HG03066 (cell line): ENCODE data around the gene LTBP1.

ENCODE experiments used
- ATAC-seq: cut with Tn5 transposase; IDR thresholded peaks from one replicate; pipeline ENCODE4 v1.9.1; 2021; ENCODE audit warnings: low read depth; ENCODE audit not compliant: unreplicated experiment

Gene LTBP1

DNA sequence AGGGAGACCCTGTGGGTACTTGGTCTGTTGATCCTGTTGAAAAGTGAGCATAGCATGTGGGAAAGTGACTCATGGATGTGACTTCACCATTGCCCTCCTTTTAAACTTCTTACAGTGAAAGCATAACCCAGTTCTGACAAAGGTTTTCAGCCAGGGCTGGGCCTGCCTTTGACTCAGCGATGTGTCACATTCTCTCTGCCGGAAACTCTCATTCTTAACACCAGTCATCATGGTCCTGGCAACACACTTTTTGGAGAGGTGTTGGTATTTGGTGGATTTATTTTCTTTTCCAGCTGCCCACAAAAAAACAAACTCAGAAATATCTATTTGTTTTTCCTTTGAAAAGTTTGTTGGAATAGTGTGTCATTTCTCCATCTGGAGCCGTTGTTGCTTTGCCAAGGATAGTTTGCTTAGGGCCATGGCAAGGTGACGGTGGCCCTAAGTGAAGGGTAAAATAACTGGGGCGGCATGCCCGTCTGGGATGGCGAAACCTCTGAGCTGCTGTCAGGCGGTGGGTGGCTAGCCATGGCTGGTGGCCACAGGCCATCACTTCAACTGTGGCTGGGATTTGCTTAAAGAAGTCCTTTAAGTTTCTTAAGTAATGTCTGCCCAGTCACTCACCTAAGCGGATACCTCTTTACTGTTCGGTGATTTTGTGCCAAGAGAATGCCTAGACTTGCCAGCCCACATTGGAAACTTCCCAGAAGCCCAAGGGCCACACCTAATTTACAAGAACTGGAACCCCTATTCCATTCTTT lies 123.3 kb downstream of the LTBP1 start:
- no peak for ATAC-seq

DNA sequence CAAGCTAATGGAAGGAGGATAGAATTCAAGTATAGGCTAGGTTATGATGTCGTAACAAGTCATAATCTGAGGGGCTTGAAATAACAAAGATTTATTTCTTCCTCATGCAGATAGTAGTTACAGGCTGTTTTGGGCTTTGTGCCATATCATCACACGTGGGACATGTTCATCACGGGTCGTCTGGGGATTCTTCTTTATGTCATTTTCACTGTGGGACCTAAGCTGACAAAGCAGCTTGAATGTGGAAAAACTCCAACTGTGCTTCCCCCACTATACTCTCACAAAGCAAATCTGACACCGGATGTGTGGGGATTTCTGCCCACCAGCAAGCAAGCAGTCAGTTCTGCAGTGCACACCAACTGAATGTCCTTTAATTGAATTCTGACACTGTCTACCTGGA lies 124.8 kb downstream of the LTBP1 start:
- no peak for ATAC-seq

DNA sequence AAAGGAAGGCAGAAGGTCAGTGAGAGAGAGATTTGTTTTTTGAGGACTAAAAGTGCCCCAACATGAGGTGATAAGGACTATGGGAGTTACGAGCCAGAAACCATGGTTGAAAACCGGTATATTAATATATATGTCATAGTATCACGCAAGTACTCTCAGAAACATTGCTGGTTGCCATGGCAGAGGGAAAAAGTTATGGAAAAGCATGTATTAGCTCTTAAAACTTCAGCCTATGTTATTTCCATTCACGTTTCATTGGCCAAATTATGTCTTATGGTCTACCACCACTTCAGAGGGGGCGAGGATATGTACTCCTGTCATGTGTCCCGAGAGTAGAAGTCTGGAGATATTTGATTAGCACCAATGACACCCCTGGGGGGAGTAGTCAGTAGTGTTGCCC lies 125.9 kb downstream of the LTBP1 start:
- no peak for ATAC-seq

DNA sequence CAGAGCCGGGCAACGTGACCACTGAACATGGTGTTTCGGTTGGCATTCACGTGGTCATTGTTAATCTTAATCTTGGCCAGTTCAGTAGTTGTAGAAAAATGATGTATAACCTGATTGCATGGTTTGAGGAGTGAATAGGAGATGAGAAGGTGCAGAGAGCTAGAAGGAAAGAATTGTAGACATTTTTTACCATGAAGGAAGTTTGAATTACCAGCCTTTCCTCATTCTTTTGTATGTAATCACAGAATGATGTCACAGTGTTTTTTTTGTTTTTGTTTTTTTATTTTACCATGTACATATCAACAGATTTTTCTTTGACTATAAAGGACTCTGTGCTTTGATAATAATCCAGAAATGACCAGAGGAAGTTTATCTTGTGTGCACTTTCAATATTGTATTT lies 126.3 kb downstream of the LTBP1 start:
- ATAC-seq = no peak

DNA sequence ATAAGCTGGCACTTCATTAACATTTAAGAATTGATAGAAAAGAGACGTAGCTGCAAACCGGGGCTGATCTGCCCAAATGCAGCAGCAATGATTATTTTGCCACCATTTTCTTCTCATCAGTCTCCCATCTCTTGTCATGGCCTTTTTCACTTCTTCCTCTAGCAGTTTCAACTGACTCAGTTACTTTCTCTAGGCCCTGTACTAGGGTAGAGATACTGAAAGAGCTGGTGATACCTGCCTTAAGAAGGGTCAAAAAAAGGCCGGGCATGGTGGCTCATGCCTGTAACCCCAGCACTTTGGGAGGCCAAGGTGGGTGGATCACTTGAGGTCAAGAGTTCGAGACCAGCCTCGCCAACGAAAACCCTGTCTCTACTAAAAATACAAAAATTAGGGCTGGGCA lies 127.4 kb downstream of the LTBP1 start:
- ATAC-seq = no peak

DNA sequence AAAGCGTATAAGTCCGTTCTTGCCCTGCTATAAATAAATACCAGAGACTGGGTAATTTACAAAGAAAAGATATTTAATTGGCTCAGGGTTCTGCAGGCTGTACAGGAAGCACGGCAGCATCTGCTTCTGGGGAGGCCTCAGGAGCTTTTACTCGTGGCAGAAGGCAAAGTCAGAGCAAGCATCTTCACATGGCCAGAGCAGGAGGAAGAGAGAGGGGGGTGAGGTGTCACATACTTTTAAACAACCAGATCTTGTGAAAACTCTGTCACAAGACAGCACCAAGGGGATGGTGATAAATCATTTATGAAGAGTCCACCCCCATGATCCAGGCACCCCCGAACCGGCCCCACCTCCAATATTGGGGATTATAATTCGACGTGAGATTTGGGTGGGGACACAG lies 130.6 kb downstream of the LTBP1 start:
- ATAC-seq = no peak

DNA sequence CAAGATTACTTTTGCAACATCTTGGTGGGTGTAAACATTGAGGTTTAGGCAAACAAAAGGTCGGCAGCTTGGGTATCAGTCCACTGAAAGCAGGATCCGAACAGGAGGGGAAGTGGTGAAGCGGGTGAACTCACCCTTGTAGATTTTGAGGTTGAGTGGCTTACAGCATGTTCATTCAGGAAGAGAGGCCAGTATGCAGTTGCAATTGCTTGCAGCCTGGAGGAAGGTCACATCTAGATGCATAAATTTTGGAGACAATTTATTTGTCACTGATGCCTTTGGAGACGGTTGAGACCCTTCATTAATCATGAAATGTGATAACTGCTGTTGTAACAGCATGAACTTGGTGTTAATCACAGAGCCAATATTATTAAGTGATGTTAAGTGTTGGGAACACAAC lies 131.1 kb downstream of the LTBP1 start:
- no peak for ATAC-seq

DNA sequence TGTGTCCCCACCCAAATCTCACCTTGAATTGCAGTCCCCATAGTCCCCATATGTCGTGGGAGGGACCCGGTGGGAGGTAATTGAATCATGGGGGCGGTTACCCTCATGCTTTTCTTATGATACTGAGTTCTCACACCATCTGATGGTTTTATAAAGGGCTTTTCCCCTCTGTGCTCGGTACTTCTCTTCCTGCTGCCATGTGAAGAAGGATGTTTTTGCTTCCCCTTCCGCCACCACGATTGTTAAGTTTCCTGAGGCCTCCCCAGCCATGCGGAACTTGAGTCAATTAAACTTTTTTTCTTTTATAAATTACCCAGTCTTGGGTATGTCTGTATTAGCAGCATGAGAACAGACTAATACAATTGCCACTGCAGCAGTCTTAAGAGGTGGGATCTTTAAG lies 134.9 kb downstream of the LTBP1 start:
- no peak for ATAC-seq

DNA sequence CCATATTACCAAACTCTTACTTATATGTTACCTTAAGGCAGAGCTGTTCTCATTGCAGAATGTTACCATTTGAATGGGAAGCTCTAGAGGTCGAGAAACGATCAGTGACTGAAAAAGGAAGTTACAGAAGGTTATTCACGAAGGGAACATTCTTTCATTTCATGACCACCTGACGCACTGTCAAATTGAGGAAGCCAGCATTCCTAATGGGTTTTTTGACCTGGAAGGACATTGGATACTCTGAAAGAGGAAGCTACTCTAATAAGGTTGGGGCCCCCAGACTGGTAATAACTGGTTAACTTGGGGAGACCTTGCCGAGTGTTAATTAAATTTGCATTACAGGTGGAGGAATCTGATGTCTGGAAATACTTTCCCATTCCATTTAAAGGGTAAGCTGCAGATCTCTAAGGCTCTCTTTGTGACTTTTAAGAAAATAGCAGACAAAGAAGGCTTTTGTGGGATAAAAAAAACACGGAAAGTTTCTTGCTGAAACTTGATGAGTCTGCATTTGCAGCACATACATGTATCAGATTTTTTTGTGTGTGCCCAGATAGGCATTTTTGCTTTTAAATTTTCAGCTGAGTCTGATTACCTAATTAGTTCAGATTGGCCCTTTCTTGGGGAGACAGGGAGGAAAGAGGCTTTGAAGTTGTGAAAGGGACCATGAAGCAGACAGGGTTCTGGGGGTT lies 137.1 kb downstream of the LTBP1 start:
- no peak for ATAC-seq

DNA sequence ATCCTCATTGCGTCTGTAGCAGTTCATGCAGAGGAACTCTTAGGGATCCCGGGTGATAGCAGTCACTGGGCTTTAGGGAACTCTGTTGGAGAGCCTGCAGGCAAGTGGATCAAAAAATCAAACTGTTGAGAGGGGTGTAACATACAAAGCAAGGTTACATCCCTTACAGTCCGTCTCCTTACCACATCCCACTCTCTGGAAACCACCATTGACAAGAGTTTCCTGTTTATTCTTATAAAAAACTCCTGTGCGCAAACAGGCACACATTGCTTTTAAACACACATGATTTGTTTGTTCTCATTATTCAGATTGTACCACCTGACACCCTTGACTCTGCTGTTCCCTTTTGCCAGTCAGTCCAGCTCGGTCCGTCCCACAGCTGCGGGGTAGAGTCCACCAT lies 137.7 kb downstream of the LTBP1 start:
- no peak for ATAC-seq

DNA sequence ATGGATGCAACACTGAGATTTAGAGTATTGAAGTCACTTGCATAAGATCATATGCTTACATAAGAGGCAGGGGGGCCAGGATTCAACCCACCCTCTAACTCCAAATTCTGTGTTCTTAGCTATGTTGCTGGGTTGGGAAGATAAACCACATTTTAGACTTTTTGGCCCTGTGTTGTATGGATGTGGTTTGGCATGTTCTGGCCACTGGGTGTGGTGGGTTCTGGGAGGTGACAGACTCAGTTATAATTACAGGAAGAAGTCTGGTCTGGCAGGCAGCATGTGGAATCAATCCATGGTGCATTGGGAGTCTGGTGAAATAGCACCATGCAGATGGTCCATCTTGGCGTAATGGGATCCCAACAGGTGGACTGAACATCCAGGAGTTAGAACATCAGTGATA lies 138.9 kb downstream of the LTBP1 start:
- ATAC-seq = no peak

DNA sequence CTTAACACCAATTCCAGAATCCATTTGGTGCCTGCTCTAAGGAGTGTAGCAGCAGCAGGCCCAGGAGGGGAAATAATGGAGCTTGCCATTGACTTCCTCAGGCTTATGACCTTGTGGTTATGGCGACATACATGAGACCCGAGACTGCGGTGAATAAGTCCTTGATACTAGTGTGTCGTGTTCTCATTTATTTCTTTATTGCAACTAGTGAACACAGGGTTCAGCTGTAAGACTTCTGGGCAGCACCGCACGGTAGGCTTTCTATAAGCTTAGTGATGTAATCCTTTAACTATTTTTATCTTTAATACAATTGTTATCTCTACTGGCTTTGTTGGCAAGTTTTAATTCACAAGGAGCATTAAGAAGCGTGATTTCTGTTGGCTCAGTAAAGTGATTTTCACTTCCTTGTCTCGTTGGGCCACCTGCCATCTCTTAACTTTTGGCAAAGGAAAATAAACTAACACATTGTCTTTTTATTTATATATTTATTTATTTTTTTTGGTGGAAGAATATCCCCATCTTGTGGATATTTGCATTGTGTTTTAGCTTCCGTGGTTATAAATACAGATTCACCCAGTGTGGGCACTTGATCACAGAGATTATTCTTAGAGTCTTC lies 139.8 kb downstream of the LTBP1 start:
- no peak for ATAC-seq

DNA sequence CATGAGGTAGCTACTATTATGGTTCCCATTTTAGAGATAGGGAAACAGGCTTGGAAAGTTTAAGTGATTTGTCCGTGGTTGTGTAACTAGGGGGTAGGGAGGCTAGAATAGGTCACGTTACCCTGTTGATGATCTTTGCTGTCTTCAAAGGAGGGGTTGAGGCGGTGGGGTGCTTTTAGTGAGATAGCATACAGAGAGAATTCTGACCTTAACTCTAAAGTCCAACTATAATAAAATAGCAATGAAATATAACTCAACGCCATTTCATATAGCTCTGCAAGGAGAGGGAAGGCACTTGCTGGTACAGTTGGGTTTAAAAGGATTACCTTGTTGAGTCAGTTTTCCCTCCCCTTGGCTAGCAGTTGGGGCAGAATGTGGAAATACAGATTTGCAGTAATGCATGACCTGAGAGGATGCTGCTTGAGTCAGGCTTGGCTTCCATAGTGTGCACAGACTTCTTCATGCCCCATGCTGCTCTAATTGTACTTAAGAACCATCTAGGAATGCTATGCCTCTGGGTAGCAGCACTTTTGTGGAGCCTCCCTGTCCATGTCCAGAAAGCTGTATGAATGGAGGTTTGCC lies 143.9 kb downstream of the LTBP1 start:
- ATAC-seq = no peak

DNA sequence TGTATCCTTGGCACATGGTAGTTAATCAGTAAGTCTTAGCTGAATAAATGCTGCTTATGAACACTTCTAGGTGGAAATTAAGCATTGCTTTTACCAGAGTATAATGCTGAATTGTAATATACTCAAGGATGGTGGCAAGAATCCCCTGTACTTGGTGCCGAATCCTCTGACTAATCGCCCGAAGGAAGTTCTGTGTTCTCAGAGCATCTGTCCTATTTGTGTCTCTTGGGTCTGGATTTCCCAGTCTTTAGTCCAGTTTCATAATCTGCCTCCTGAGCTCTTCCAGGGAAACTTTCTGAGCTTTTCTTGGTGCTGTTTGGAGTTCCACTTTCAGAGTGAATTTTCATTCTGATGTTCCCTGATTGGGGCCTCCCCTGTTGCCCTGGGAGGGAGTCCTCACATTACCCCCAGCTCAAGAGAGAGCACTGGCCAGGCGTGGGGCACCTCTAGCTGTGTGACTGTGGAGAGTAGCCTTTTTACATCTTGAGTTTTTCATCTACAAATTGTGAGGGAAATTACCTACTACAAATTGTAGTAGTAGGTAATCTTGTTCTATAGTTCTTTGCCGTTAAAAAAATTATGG lies 144.9 kb downstream of the LTBP1 start:
- ATAC-seq = no peak

DNA sequence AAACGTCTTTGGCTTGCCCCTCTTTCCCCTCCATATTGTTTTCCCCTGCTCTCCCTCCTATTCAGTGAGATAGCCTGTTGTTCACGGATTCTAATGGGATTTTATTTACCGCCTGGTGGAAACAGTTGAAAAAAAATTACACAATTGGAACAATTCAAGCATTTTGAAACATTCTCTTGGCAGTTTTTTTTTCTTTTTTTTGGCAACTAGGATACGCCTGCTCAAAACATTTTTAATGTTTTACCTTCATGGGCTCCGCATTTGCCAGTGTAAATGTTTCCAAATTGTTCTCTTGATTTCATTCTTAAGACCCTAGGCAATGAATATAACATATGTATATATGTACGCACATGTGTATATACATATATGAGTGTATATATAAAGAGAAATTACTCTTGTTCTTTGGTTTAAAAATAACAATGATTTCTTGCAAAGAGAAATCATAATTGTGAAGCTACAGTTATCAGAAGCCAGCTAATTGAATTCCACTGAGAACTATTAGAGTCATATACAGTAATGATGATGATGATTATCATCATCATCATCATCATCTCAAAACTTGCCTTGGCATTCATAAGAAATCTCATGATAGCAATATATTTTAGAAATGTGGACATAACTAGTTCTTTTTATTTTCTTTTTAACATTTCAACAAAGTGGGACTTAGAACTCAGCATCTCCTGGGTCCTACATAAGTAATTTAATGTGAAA lies 146.7 kb downstream of the LTBP1 start:
- ATAC-seq = no peak

DNA sequence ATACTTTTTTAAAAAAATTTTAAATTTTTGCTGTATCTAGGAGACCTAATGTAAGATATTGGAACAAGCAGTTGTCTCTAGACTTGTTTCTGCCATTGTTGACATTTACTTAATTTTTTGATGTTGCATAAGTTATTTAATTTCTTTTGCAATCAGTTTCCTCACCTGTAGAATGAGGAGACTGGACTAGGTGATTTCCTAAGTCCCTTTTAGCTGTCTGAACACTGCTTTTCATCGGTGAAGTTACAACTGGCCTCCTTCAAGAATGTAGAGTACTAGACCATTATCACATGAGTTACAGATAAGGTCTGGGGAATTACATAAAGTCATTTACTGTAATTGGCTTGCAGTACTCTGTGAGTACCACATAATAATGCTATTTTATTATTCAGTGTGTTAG lies 147.6 kb downstream of the LTBP1 start:
- no peak for ATAC-seq

DNA sequence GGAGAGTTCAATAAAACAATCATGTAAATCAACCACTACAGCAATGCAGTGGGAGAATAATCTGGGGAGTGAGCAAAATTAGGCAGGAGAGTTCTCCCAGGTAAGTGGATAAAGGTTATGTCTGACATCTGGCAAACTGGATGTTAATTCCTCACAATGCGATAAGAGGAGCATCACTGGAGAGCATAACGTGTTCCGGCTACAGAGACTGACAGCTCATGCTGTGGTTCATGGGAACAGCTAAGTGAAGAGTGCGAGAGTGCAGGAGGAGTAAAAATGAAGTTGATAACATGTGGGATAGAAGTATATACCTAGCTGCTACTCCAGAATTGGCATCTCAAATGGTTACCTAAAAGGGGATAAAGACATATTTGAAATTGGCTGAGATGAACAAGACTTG lies 153.2 kb downstream of the LTBP1 start:
- ATAC-seq = no peak

DNA sequence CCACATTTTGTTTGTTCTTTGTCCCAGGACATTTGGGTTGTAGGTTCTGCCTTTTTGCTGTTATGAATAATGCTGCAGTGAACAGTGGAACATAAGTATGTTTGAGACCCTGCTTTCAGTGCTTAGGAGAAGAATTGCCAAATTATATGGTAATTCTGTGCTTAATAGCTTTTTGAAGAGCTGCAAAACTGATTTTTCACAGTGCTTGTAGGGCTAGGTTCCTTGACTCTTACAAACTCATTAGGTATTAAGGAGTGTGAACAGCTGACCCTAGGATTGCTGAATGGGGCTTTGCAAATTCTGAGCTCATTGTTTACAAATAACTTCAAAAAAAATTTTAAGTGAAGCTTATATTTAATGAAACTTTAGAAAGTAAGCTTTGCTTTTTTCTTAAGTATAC lies 154.2 kb downstream of the LTBP1 start:
- no peak for ATAC-seq

DNA sequence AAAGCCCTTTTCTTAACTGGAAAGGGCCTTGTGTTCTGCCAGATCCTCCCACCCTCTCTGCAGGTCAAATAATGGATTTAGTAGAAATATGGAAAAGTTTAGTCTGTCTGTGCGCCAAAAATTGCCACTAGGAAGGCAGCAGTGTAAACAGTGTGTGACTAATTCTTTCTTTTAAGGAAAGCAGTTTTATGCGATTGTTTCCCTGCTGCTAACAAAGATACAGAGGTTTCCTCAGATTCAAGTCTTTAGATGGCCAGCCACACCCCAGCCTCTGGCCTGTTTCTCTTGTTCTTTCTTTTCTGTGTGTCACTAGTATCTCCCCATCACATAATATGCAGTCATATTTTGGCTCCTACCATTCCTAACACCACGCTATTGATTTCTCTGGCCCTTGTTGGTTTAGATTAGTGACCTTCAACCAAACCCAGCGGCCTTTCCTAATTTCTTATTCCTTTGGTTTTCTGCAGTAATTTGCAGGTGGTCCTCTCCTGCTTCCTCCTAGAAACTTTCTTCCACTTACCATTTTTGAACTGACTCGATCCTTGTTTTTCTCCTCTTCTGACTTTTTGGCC lies 157.4 kb downstream of the LTBP1 start:
- ATAC-seq = no peak

DNA sequence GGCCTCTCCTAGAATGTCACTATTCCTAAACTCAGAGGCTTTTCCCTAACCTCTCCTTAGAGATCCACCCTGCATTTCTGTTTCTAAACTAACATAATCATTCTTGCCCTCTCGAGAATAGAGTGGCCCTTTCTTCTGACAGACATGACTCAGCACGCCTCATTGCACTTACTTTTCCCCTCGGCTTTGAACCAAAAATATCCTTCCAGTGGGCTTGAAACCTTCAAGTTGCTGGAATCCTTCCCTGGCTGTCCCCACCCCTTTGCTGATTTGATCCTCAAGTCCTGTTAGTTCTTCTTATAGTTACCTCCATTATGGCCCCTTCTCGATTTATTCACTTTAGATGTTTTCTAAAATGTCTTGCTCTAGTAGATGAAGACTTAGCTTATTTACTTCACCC lies 158.0 kb downstream of the LTBP1 start:
- ATAC-seq = no peak
